DND-41 (cell line): ENCODE results near the gene IFNAR1.
A peak's percentile ranks its signal among the peaks of the same experiment; 100 is the strongest.

Experiments used
- ATAC-seq: fragments of 200-7000 bp; cut with Tn5 transposase; 3 replicates; pipeline ENCODE4 v1.9.1; 2021; ENCODE audit warnings: low read depth; ENCODE audit not compliant: insufficient read depth
- DNase-seq: peaks from one replicate; pipeline ENCODE4 v3.0.0-alpha.2; 2020
- H2AFZ ChIP-seq: 2 replicates; pipeline ENCODE4 v1.6.0; 2012; ENCODE audit warnings: low read depth, low read length
- H3K27ac ChIP-seq: 2 replicates; pipeline ENCODE4 v1.5.1; 2012; ENCODE audit warnings: low read length, inconsistent platforms
- H3K27me3 ChIP-seq: fragments of 200-600 bp; sonication (generic); 2 replicates; pipeline ENCODE4 v1.6.0; 2012; ENCODE audit warnings: low read length, mild to moderate bottlenecking, inconsistent platforms; ENCODE audit not compliant: insufficient read depth, poor library complexity
- H3K36me3 ChIP-seq: 2 replicates; pipeline ENCODE4 v1.5.1; 2012; ENCODE audit warnings: low read length, inconsistent platforms; ENCODE audit not compliant: insufficient read depth
- H3K4me1 ChIP-seq: 2 replicates; pipeline ENCODE4 v1.5.1; 2012; ENCODE audit warnings: mild to moderate bottlenecking, low read length; ENCODE audit not compliant: insufficient read depth
- H3K4me2 ChIP-seq: 2 replicates; pipeline ENCODE4 v1.6.0; 2012; ENCODE audit warnings: mild to moderate bottlenecking, moderate library complexity, low read length, inconsistent platforms; ENCODE audit not compliant: insufficient read depth
- H3K4me3 ChIP-seq, 2 experiments: fragments of 200-600 bp in 1 of 2; shearing (Covaris generic) in 1 of 2; 2 replicates each; pipeline ENCODE4 v1.5.1; 2012 to 2016; ENCODE audit warnings: inconsistent platforms in 2 of 2, low read length in 2 of 2, mild to moderate bottlenecking in 2 of 2, low read depth in 1 of 2, moderate library complexity in 1 of 2
- H3K79me2 ChIP-seq: 2 replicates; pipeline ENCODE4 v1.6.0; 2012; ENCODE audit warnings: low read length, inconsistent platforms; ENCODE audit not compliant: insufficient read depth
- H3K9ac ChIP-seq: 2 replicates; pipeline ENCODE4 v1.6.0; 2012; ENCODE audit warnings: low read depth, mild to moderate bottlenecking, inconsistent platforms, low read length, moderate library complexity
- H3K9me3 ChIP-seq: 2 replicates; pipeline ENCODE4 v1.5.1; 2012; ENCODE audit warnings: low read length, moderate library complexity, mild to moderate bottlenecking, inconsistent platforms; ENCODE audit not compliant: insufficient read depth, severe bottlenecking
- H4K20me1 ChIP-seq: 2 replicates; pipeline ENCODE4 v1.6.0; 2012; ENCODE audit warnings: low read length; ENCODE audit not compliant: insufficient read depth
- CTCF ChIP-seq: IDR thresholded peaks from 2 replicates; pipeline ENCODE4 v1.5.1; 2012; ENCODE audit warnings: borderline replicate concordance, low read length, moderate library complexity, mild to moderate bottlenecking; ENCODE audit not compliant: poor library complexity, severe bottlenecking; ENCODE audit errors: extremely low read depth
- EZH2 ChIP-seq: IDR thresholded peaks from 3 replicates; pipeline ENCODE4 v1.6.1; 2012; ENCODE audit warnings: borderline replicate concordance, low read depth, mild to moderate bottlenecking, moderate library complexity, low read length, inconsistent platforms; ENCODE audit not compliant: severe bottlenecking

IFNAR1 gene

GRCh38 chr21:33403786-33404585 lies 79.2 kb downstream of the IFNAR1 start:
- peak overlapping the region; percentile 69 for H3K27ac ChIP-seq
- peak overlapping the region; percentile 75 for H2AFZ ChIP-seq

GRCh38 chr21:33406493-33406892 lies 81.7 kb downstream of the IFNAR1 start:
- Histone ChIP-seq H3K4me2 (peak overlapping the region; percentile 34; the same call in 1 of the 2 replicates), H3K4me1 (peaks cover 44% of the 10 kb centered on the region), H3K9me3 (no peaks in the 10 kb centered on the region), H3K36me3 (peaks cover 24% of the 10 kb centered on the region), H3K4me3 (no peak overlapping the region), H3K9ac (no peak overlapping the region), H3K27me3 (no peaks in the 10 kb centered on the region), H4K20me1 (peaks cover 25% of the 10 kb centered on the region; the same call in 1 of the 2 replicates), H3K79me2 (peaks cover 79% of the 10 kb centered on the region), H2AFZ (no peak overlapping the region), H3K27ac (no peak overlapping the region; the same call in 1 of the 2 replicates)
- no peak for DNase-seq
- no peak for ATAC-seq
- no peak for TF ChIP-seq CTCF

More at GRCh38 chr21:33403786-33404585, 79.2 kb downstream of the IFNAR1 start:
- peak; percentile 44 for ATAC-seq
- peak overlapping the region; percentile 90 for H3K9ac ChIP-seq
- no peaks in the 10 kb centered on the region for H3K27me3 ChIP-seq
- peak overlapping the region; percentile 100 for H3K4me2 ChIP-seq
- peak overlapping the region; percentile 89 to 91 for H3K4me3 ChIP-seq
- H3K36me3 ChIP-seq, result peaks cover 15% of the 10 kb centered on the region; the same call in 1 of the 2 replicates
- DNase-seq, result peak; percentile 43
- peaks cover 9% of the 10 kb centered on the region; the same call in 1 of the 2 replicates for H4K20me1 ChIP-seq
- H3K9me3 ChIP-seq, result no peaks in the 10 kb centered on the region
- H3K4me1 ChIP-seq, result peaks cover 56% of the 10 kb centered on the region
- peaks cover 55% of the 10 kb centered on the region for H3K79me2 ChIP-seq
- TF ChIP-seq CTCF (no peak), EZH2 (no peak)
